ENCODE measurements around the gene SULT4A1. TPM values are rescaled to one million over a fixed set of nuclear protein-coding genes. Genes with fewer than 3 reads are reported as not detected.
A peak's percentile ranks its signal among the peaks of the same experiment; 100 is the strongest.
"Not testable (repeated sequence)": the region's sequence is repeated elsewhere in the genome, so short reads cannot be mapped to it uniquely, and the experiment has no call there.

SULT4A1 gene
- total RNA-seq, 1 donor from 2014 or later: 2.9 TPM

DNA sequence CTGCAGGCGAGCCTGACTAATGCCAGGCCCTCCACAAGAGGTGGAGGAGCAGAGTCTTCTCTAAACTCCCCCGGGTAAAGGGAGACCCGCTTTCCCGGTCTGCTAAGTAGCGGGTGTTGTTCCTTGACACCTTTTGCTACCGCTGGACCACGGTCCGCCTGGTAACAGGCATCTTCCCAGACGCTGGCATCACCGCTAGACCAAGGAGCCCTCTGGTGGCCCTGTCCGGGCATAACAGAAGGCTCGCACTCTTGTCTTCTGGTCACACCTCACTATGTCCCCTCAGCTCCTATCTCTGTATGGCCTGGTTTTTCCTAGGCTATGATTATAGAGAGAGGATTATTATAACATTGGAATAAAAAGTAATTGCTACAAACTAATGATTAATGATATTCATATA is 42.1 kb upstream of the SULT4A1 start:
- not testable (repeated sequence) for DNase-seq (ENCODE audit: low spot score); H3K27ac Mint-ChIP-seq (ENCODE audit: unreplicated experiment); H3K9me3 Mint-ChIP-seq (ENCODE audit: low read depth); H3K4me3 Mint-ChIP-seq (ENCODE audit: unreplicated experiment); H3K36me3 Mint-ChIP-seq (ENCODE audit: low read depth)
- peaks cover 10% of the 10 kb centered on the region for H3K27me3 Mint-ChIP-seq (ENCODE audit: low read depth)
- TF ChIP-seq, protein P1, sequence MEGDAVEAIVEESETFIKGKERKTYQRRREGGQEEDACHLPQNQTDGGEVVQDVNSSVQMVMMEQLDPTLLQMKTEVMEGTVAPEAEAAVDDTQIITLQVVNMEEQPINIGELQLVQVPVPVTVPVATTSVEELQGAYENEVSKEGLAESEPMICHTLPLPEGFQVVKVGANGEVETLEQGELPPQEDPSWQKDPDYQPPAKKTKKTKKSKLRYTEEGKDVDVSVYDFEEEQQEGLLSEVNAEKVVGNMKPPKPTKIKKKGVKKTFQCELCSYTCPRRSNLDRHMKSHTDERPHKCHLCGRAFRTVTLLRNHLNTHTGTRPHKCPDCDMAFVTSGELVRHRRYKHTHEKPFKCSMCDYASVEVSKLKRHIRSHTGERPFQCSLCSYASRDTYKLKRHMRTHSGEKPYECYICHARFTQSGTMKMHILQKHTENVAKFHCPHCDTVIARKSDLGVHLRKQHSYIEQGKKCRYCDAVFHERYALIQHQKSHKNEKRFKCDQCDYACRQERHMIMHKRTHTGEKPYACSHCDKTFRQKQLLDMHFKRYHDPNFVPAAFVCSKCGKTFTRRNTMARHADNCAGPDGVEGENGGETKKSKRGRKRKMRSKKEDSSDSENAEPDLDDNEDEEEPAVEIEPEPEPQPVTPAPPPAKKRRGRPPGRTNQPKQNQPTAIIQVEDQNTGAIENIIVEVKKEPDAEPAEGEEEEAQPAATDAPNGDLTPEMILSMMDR (IDR thresholded peaks at IDR 0.05): peak; percentile 76
- peaks cover 18% of the 10 kb centered on the region for H3K4me1 Mint-ChIP-seq (ENCODE audit: low read depth)

DNA sequence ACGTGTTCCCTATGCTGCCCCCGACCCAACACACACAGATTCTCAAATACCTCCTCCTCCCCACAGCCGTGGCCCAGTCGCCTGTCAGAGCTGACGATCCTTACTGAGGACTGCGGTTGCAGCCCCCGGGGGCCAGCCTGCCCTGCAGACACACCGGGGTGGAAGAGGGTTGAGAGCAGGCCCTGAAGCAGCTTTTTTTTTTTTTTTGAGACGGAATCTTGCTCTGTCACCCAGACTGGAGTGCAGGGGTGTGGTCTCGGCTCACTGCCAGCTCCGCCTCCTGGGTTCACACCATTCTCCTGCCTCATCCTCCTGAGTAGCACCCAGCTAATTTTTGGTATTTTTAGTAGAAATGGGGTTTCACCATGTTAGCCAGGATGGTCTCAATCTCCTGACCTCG is 40.7 kb upstream of the SULT4A1 start:
- Mint-ChIP-seq H3K4me1 (ENCODE audit: low read depth) (peaks cover 21% of the 10 kb centered on the region), H3K27ac (ENCODE audit: unreplicated experiment) (peak overlapping the region; percentile 82)
- DNase-seq (ENCODE audit: low spot score); H3K27me3 Mint-ChIP-seq (ENCODE audit: low read depth); H3K9me3 Mint-ChIP-seq (ENCODE audit: low read depth); H3K4me3 Mint-ChIP-seq (ENCODE audit: unreplicated experiment); H3K36me3 Mint-ChIP-seq (ENCODE audit: low read depth): not testable (repeated sequence)

DNA sequence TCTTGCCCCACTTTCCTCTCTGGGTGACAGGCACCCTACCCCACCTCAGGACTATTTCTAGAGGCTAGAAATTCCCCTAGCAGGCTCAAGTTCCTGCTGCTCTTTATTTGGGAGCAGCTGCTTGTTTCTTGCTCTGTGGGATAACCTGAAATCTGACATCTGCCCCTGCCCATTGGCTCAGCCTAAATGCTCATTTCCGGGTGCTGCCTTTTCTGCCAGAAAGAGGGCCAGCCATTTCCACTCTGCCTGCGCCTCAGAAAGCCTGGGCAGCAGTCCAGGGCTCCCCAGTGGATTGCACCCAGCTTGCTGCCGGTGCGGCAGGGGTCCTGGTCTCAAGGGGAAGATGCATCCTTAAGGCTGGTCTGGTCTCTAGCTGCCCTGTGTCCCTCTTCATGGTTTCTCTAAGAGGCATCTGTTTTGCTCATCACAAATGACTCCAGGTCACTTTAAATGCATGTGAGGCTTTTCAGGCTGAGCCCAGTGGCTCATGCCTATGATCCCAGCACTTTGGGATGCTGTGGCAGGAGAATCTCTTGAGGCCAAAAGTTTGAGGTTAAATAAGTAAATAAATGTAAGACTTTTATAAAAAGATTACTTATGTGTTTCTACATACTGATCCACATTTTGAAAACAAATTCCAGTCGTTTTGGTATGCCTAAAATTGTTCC is 39.8 kb upstream of the SULT4A1 start:
- DNase-seq (ENCODE audit: low spot score): no peak
- peak overlapping the region; percentile 82 for H3K27ac Mint-ChIP-seq (ENCODE audit: unreplicated experiment)
- H3K36me3 Mint-ChIP-seq (ENCODE audit: low read depth): no peaks in the 10 kb centered on the region
- H3K4me1 Mint-ChIP-seq (ENCODE audit: low read depth): peaks cover 27% of the 10 kb centered on the region
- H3K27me3 Mint-ChIP-seq (ENCODE audit: low read depth): no peaks in the 10 kb centered on the region
- TF ChIP-seq, protein P1 (IDR thresholded peaks at IDR 0.05): no peak
- no peaks in the 10 kb centered on the region for H3K9me3 Mint-ChIP-seq (ENCODE audit: low read depth)
- H3K4me3 Mint-ChIP-seq (ENCODE audit: unreplicated experiment): no peak overlapping the region

DNA sequence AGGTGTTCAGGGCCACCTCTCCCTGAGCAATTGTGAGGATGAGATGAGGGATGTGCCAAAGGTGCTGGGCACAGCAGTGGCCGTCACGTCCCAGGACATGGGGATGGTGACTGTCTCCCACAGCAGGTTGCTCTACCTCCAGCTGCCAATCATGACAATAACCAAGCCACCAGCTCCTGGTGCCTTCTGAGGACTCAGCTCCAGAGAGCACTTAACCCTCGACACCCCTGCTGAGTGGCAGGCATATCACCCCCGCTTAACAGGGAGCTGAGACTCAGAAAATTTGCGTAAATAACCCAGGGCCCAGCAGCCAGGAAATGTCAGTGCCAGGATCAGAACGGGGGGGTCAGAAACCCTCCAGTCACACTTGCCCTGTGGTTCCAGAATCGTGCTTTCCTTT is 37.9 kb upstream of the SULT4A1 start:
- TF ChIP-seq, protein P1 (IDR thresholded peaks at IDR 0.05): no peak
- no peaks in the 10 kb centered on the region for H3K9me3 Mint-ChIP-seq (ENCODE audit: low read depth)
- peaks cover 3% of the 10 kb centered on the region for H3K27me3 Mint-ChIP-seq (ENCODE audit: low read depth)
- H3K4me1 Mint-ChIP-seq (ENCODE audit: low read depth): peaks cover 27% of the 10 kb centered on the region
- H3K36me3 Mint-ChIP-seq (ENCODE audit: low read depth): no peaks in the 10 kb centered on the region
- no peak for DNase-seq (ENCODE audit: low spot score)
- H3K4me3 Mint-ChIP-seq (ENCODE audit: unreplicated experiment): no peak overlapping the region
- no peak overlapping the region for H3K27ac Mint-ChIP-seq (ENCODE audit: unreplicated experiment)

DNA sequence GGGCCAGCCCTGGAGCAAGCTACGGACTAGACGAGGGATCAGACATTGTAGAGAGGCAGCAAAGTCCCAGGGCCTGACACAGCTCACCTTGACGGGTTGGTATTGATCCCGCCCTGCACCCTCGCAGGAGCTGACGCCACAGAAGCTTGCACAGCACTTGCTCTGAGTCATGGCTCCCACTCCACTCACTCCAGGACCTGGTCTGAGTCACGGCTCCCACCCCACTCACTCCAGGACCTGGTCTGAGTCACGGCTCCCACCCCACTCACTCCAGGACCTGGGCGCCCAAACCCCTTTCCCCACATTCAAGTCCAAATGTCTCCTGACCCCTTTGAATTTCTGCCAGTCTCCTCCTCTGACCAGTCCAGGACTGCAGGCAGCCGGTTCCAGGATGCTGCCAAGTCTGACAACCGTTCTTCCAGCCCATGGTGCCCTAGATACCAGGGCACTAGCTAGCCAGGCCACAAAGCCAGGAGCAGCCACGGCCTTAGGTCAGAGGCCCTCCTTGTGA is 35.5 kb upstream of the SULT4A1 start:
- no peak overlapping the region for H3K4me3 Mint-ChIP-seq (ENCODE audit: unreplicated experiment)
- TF ChIP-seq, protein P1 (IDR thresholded peaks at IDR 0.05): no peak
- no peaks in the 10 kb centered on the region for H3K36me3 Mint-ChIP-seq (ENCODE audit: low read depth)
- H3K27me3 Mint-ChIP-seq (ENCODE audit: low read depth): peaks cover 14% of the 10 kb centered on the region
- no peaks in the 10 kb centered on the region for H3K9me3 Mint-ChIP-seq (ENCODE audit: low read depth)
- DNase-seq (ENCODE audit: low spot score): no peak
- peaks cover 20% of the 10 kb centered on the region for H3K4me1 Mint-ChIP-seq (ENCODE audit: low read depth)
- H3K27ac Mint-ChIP-seq (ENCODE audit: unreplicated experiment): no peak overlapping the region
